ENCODE results near the gene HMX3.

DNA sequence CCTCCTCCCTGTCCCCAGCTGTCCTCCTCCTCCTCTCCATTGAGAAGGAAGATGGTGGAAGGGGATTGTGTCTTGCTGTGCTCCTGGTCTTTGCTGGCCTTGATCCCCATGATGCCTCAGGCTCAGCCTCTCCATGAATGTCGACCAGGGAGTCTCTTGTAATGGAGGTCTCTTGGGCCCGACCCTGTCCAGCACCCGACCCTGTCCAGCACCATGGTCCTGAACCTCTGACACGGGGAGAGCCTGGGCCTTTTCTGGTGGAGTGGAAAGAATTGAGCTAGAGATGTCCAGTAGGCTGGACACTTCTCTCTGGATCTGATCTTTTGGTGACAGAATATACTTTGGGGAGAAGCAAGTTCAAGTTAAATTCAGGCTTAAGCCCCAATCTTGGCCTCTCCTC lies 42.3 kb upstream of the HMX3 start:
- TF ChIP-seq CTCF (IDR thresholded peaks at IDR 0.05) (no peak), POLR2A (IDR thresholded peaks at IDR 0.05) (no peak), EP300 (IDR thresholded peaks at IDR 0.05) (no peak)

Measured in ovary (tissue), 3 donors.